Stimulated activated CD4-positive, alpha-beta T cell treated with anti-CD3 and anti-CD28 coated beads, Interleukin-12 subunit alpha, Interleukin-12 subunit beta, amount 100 ng/mL, for 48 hours (primary cell): Measurements from ENCODE around the gene ADGRE3.
"Not testable (repeated sequence)": the region's sequence is repeated elsewhere in the genome, so short reads cannot be mapped to it uniquely, and the experiment has no call there.

ENCODE experiments used
- DNase-seq, 3 donors: peaks; one replicate each; pipeline ENCODE4 v3.0.0-alpha.2; 2020; ENCODE audit warnings: low read depth in 2 of 3, low spot score in 1 of 3

ADGRE3 gene

DNA sequence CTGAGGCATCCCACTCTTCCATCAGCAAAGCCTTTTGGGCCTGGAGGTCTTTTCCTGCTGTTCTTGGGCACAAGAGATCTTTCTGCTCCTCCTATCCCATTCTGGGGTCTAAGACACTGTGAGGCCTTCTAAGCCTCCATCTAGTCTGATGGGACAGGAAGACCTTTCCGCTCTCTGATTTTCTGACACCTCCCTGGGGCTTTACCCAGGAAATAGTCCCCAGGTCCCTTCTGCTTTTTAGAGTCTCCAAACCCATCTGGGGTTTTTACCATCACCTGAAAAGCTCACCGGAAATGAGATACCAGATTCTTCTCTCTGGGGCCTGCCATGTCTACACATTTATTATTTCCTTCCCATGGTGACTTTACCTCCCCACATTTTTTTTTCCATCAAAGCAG lies 70.7 kb downstream of the ADGRE3 start:
- DNase-seq, result no peak

- no peak for DNase-seq
Measured at GRCh38 chr19:14599548-14600147, 75.0 kb downstream of the ADGRE3 start.

DNA sequence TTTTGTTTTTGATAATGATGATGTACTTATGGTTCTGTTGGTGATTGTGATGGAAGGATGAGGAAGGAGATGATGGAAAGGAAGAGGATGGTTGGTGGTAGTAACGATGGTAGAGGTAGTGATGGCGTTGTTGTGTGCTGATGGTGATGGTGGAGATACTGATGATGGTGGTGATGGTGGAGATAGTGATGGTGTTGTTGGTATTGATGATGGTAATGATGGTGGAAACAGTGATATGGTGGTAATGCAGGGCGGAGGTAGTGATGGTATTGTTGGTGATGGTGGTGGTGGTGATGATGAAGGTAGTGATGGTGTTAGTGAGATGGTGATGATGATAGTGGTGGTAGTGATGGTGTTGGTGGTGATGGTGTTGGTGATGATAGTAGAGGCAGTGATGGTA lies 79.1 kb downstream of the ADGRE3 start:
- no peak for DNase-seq

GRCh38 chr19:14589433-14589832 lies 85.2 kb downstream of the ADGRE3 start:
- DNase-seq, result peak in 1 of 3 donors; percentile 33

DNA sequence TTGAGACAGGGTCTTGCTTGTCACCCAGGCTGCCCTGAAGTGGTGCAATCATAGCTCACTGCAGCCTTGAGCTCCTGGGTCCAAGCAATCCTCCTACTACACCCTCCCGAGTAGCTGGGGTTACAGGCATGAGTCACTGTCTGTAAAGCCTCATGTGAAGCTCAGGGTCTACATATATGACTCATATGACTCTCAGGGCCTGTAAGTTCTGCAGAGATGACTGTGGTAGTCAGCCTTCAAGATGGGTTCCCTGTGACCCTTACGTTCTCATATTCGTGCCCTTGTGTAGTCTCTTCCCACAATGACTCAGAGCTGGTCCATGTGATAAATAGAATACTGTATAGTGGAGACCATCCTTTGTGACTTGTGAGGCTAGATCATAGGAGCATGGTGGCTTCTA lies 89.5 kb downstream of the ADGRE3 start:
- DNase-seq, result peak; percentile 35 to 57 (median 49)

GRCh38 chr19:14584372-14584771 lies 90.3 kb downstream of the ADGRE3 start:
- not testable (repeated sequence) for DNase-seq

- DNase-seq, result no peak
Measured at GRCh38 chr19:14582894-14583340, 91.7 kb downstream of the ADGRE3 start, which contains the start of gene CLEC17A. TSS of gene CLEC17A (plus strand) at chr19:14583084. CDS start at chr19:14583161, 77 bp downstream.

DNA sequence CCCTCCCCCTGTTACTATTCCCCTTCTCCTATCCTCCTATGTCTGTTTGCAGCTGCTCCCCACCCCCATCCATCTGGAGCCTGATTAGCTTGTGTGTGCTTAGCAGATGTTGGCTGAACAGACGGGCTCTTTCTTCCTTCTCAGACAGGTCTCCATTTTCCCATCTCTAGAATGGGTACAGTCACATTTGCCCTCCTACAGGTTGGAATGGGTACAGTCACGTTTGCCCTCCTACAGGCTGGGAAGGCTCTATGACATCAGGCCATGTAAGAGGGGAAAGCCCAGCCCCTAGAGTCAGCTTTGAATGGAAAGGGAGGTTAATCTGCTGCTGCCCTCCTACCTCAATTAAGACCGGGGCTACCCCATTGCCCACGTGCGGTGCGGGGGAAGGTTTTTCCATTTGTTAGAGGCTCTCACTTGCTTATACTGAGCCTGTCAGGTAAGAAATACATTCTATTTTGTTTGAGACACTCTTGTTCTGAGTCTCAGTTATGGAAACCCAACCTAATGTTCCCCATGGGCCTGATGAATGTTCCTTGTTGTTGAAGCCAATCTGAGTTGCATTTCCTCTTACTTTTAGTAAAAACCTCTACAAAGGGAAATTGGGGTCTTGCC lies 93.9 kb downstream of the ADGRE3 start:
- DNase-seq, result peak; percentile 46 to 69 (median 63)

GRCh38 chr19:14577885-14578427 lies 96.7 kb downstream of the ADGRE3 start:
- no peak for DNase-seq

- DNase-seq, result no peak
Measured at GRCh38 chr19:14577264-14577663, 97.4 kb downstream of the ADGRE3 start.

DNA sequence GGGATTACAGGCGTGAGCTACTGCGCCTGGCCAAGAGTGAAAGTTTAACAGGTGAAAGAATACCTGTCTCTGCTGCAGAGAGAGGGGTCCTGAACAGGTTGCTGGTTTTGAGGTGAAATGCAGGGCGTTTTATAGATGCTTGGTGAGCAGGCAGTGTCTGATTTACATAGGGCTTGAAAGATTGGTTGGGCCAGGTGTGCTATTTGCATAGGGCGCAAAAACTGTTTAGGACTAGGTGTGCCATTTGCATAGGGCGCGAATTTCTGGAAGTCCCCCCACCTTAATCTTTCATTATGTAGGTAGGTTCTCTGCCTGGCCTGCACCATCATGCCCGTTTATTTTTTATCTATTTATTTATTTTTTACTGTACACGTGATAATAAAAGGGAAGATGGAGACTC lies 98.3 kb downstream of the ADGRE3 start:
- DNase-seq, result no peak

GRCh38 chr19:14575428-14575980 lies 99.1 kb downstream of the ADGRE3 start:
- no peak for DNase-seq

GRCh38 chr19:14571695-14572490 lies 102.8 kb downstream of the ADGRE3 start, which contains the start of gene NDUFB7:
TSS of gene NDUFB7 (minus strand) at chr19:14572066. CDS start at chr19:14572000, 66 bp downstream.
- peak; percentile 79 to 87 (median 85) for DNase-seq

DNA sequence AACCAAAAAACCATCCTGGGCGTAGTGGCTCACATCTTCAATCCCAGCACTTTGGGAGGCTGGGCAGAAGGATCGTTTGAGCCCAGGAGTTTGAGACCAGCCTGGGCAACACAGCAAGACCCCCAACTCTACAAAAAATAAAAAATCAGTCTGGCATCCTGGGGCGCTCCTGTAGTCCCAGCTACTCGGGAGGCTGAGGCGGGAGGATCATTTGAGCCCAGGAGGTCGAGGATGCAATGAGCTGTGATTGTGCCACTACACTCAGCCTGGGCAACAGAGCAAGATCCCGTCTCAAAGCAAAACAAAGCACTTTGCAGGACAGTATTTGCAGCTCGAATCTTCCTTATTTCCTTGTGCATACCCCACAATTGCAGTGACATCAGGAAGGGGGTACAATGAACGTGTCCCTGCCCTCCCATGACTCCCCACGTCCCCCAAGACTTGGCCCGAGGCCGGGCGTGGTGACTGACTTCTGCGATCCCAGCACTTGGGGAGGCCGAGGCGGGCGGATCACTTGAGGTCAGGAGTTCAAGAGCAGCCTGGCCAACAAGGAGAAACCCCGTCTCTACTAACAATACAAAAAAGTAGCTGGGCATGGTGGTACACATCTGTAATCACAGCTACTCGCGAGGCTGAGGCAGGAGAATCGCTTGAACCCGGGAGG lies 103.6 kb downstream of the ADGRE3 start:
- DNase-seq, result no peak
